Heart right ventricle (tissue), 16 donors: ENCODE measurements around the gene PTCD1. TPM values are rescaled to one million over a fixed set of nuclear protein-coding genes. Genes with fewer than 3 reads are reported as not detected.

ENCODE experiments used
- ATAC-seq, 8 donors: fragments of 200-7000 bp; cut with Tn5 transposase; one replicate each; pipeline ENCODE4 v1.9.1; 2020; ENCODE audit warnings: mild to moderate bottlenecking in 8 of 8, moderate library complexity in 8 of 8, moderate number of reproducible peaks in 1 of 8
- DNase-seq, 2 donors: peaks; one replicate each; pipeline ENCODE4 v3.0.0-alpha.2; 2020
- H3K27ac ChIP-seq, 10 donors: fragments of 200-600 bp; sonication (generic) in 2 of 10; one replicate each; pipeline versions ENCODE4 v1.5.0 to v1.8.0; 2020 to 2022; ENCODE audit warnings: mild to moderate bottlenecking in 3 of 10
- H3K27me3 ChIP-seq, 7 donors: fragments of 200-600 bp; one replicate each; pipeline ENCODE4 v1.8.0; 2021 to 2022; ENCODE audit warnings: mild to moderate bottlenecking in 2 of 7
- H3K36me3 ChIP-seq, 9 donors: fragments of 200-600 bp; sonication (generic) in 1 of 9; one replicate each; pipeline versions ENCODE4 v1.5.0 to v1.8.0; 2020 to 2022; ENCODE audit warnings: mild to moderate bottlenecking in 2 of 9
- H3K4me1 ChIP-seq, 9 donors: fragments of 200-600 bp; sonication (generic) in 1 of 9; one replicate each; pipeline versions ENCODE4 v1.5.0 to v1.8.0; 2020 to 2022; ENCODE audit warnings: mild to moderate bottlenecking in 4 of 9
- H3K4me3 ChIP-seq, 10 donors: fragments of 200-600 bp; sonication (generic) in 2 of 10; one replicate each; pipeline versions ENCODE4 v1.5.0 to v1.8.0; 2020 to 2022; ENCODE audit warnings: mild to moderate bottlenecking in 7 of 10, moderate library complexity in 2 of 10
- H3K9me3 ChIP-seq, 11 donors: fragments of 200-600 bp in 10 of 11; sonication (generic) in 2 of 11; one replicate each; pipeline versions ENCODE4 v1.5.0 to v1.8.0; 2013 to 2022; ENCODE audit warnings: mild to moderate bottlenecking in 2 of 11, control low read depth in 1 of 11, moderate library complexity in 1 of 11
- CTCF ChIP-seq, 9 donors: fragments of 200-600 bp; sonication (generic) in 2 of 9; IDR thresholded peaks; one replicate each; pipeline versions ENCODE4 v1.5.0 to v1.8.0; 2021 to 2022; ENCODE audit warnings: antibody characterized with exemption in 9 of 9, mild to moderate bottlenecking in 5 of 9, moderate library complexity in 1 of 9
- WGBS, 2 donors: extraction: QIAGEN DNeasy Blood & Tissue Kit; methylation state at CpG; one replicate each; pipeline ENCODE4 v1.1.7; 2013; ENCODE audit warnings: inconsistent platforms in 1 of 2; 5-methylcytosine and 5-hydroxymethylcytosine counted together
- intact Hi-C, 10 donors: fragments of 100-400 bp; cut with DNase I; formaldehyde crosslinking; loops; one replicate each; pipeline versions ENCODE4 v1.11.1 to v1.14.2; 2022
- polyA plus RNA-seq, 2 donors: library from polyadenylated mRNA; stranded (reverse); fragments of 200-250 nt; gene quantifications; one replicate each; pipeline ENCODE4 v1.2.3, GENCODE V29; 2013
- total RNA-seq, 10 donors: library from RNA; stranded (reverse); fragmentation: NEBNext Ultra II Directional in 3 of 10; extraction: Animal tissue kit (Norgen Biotek cat#: 25700) in 3 of 10; gene quantifications; one replicate each; pipeline versions ENCODE4 v1.2.1 to v1.2.4, GENCODE V29; 2021 to 2023
- donor health status: Arrhythmogenic right ventricular cardiomyopathy.
- donor health status: ischemic (EF 13 %, LVEDD 7.1; RV severe dilation, severe dysfunction).
- donor health status: healthy with polysubstance abuse.
- donor health status: DM: no; HTN: yes; CAD: no.
- donor health status: DM: no; HTN: no; CAD: no.
- donor health status: ischemic (EF 25% LVEDD 6.9; RV normal size, moderate dysfunction).
- donor health status: ischemic (EF 25% LVEDD 5.7; RV mildly dilated, moderate dysfunction).
- donor health status: healthy.
- donor health status: DM: yes; HTN: yes; CAD: no.
- donor health status: Ischemic cardiomyopathy.
- donor health status: ischemic (EF 35%, LVEDD 5.7; RV mildly dilated, moderate dysfunction).
- donor health status: nonischemic (EF 11% LVEDD 7.7; RV severe dilation, severe dysfunction).
- donor health status: DM: yes; HTN: yes; CAD: no.
- donor health status: PGD.
- donor health status: ischemic (EF 29% LVEDD 5.4; RV normal size, mild dysfunction).
- donor health status: nonischemic (EF 23%, LVEDD 6.1; RV moderate dilation, normal function).

Gene PTCD1
- total and polyA plus RNA-seq, 12 donors = 2.4 to 4.8 (median 3.1) TPM

GRCh38 chr7:99468336-99468918 lies 29.8 kb upstream of the PTCD1 start:
- H3K9me3 ChIP-seq = no peaks in the 10 kb centered on the region
- intact Hi-C loops = no loop called here

GRCh38 chr7:99465421-99465768 lies 26.8 kb upstream of the PTCD1 start:
- H3K9me3 ChIP-seq = no peaks in the 10 kb centered on the region
- intact Hi-C loops = no loop called here
- 3 to 6% methylated on average over 9 of the region's 9 CpGs for WGBS, 2 donors
- peak overlapping the region; percentile 69 to 97 (median 90) for H3K4me3 ChIP-seq
- TF ChIP-seq CTCF (IDR thresholded peaks at IDR 0.05) = no peak
- peaks cover 4 to 66% (median 40%) of the 10 kb centered on the region in 9 donors for H3K4me1 ChIP-seq
- no peaks in the 10 kb centered on the region for H3K27me3 ChIP-seq
- peaks cover 0 to 33% (median 4%) of the 10 kb centered on the region in 9 donors for H3K36me3 ChIP-seq
- DNase-seq (no peak), ATAC-seq (peak in 7 of 8 donors; percentile 1 to 17 (median 11))
- peak overlapping the region; percentile 67 to 98 (median 92) for H3K27ac ChIP-seq

More at GRCh38 chr7:99468336-99468918, 29.8 kb upstream of the PTCD1 start:
- ATAC-seq (no peak), DNase-seq (no peak)
- 84 to 88% methylated on average over 29 of the region's 29 CpGs for WGBS, 2 donors
- H3K4me1 ChIP-seq = peaks cover 4 to 51% (median 34%) of the 10 kb centered on the region in 9 donors
- TF ChIP-seq CTCF (IDR thresholded peaks at IDR 0.05) = no peak
- no peaks in the 10 kb centered on the region for H3K27me3 ChIP-seq
- H3K4me3 ChIP-seq = no peak overlapping the region
- no peak overlapping the region for H3K27ac ChIP-seq
- H3K36me3 ChIP-seq = peaks cover 0 to 12% (median 4%) of the 10 kb centered on the region in 9 donors

- Histone ChIP-seq H3K4me3 (no peak overlapping the region), H3K9me3 (no peaks in the 10 kb centered on the region), H3K27ac (no peak overlapping the region), H3K4me1 (peaks cover 4 to 68% (median 44%) of the 10 kb centered on the region in 9 donors), H3K27me3 (no peaks in the 10 kb centered on the region), H3K36me3 (peaks cover 0 to 75% (median 18%) of the 10 kb centered on the region in 9 donors)
- intact Hi-C loops = no loop called here
- ATAC-seq (no peak), DNase-seq (no peak)
- no peak for TF ChIP-seq CTCF (IDR thresholded peaks at IDR 0.05)
- 90 to 93% methylated on average over 2 of the region's 2 CpGs for WGBS, 2 donors
Observed at GRCh38 chr7:99461221-99461620, 22.6 kb upstream of the PTCD1 start.

GRCh38 chr7:99460651-99461050 lies 22.1 kb upstream of the PTCD1 start:
- H3K4me3 ChIP-seq = no peak overlapping the region
- ATAC-seq (peak in 4 of 8 donors; percentile 10 to 43 (median 20)), DNase-seq (no peak)
- no peak for TF ChIP-seq CTCF (IDR thresholded peaks at IDR 0.05)
- peaks cover 4 to 67% (median 44%) of the 10 kb centered on the region in 9 donors for H3K4me1 ChIP-seq
- 61 to 63% methylated on average over 11 of the region's 11 CpGs for WGBS, 2 donors
- no peaks in the 10 kb centered on the region for H3K9me3 ChIP-seq
- peaks cover 0 to 81% (median 18%) of the 10 kb centered on the region in 9 donors for H3K36me3 ChIP-seq
- intact Hi-C loops = no loop called here
- no peaks in the 10 kb centered on the region for H3K27me3 ChIP-seq
- H3K27ac ChIP-seq = peak overlapping the region in 3 of 10 donors; percentile 14 to 30 (median 22)
